Subcutaneous adipose tissue (tissue), 4 donors: ENCODE results near the gene CRELD2. TPM values are rescaled to one million over a fixed set of nuclear protein-coding genes. Genes with fewer than 3 reads are reported as not detected.

Experiments used
- CTCF ChIP-seq: fragments of 450-650 bp; IDR thresholded peaks from one replicate; pipeline ENCODE4 v1.5.1; 2016; ENCODE audit warnings: low read depth, mild to moderate bottlenecking, control low read depth, antibody characterized with exemption, moderate library complexity
- total RNA-seq, 4 donors: library from RNA; depleted of rRNA; stranded (reverse); fragments of >200 nt; gene quantifications; one replicate each; pipeline ENCODE4 v1.1.0, GENCODE V29; 2016

Gene CRELD2
- total RNA-seq, 4 donors from 2014 or later = 24.0 to 40.9 (median 31.9) TPM

GRCh38 chr22:49928555-49929210 lies 10.2 kb downstream of the CRELD2 start:
- no peak for TF ChIP-seq CTCF

- TF ChIP-seq CTCF = no peak
These were observed 11.0 kb downstream of the CRELD2 start for GRCh38 chr22:49929211-49929979.

- no peak for TF ChIP-seq CTCF
These were observed 11.7 kb downstream of the CRELD2 start for GRCh38 chr22:49929994-49930575.

- TF ChIP-seq CTCF = no peak
These were observed 12.4 kb downstream of the CRELD2 start for GRCh38 chr22:49930596-49931412.

- no peak for TF ChIP-seq CTCF
These were observed 15.1 kb downstream of the CRELD2 start for GRCh38 chr22:49933236-49934159.

- TF ChIP-seq CTCF = no peak
These were observed 15.9 kb downstream of the CRELD2 start for GRCh38 chr22:49934160-49934890.
